ENCODE results near the gene CCL28. TPM values are rescaled to one million over a fixed set of nuclear protein-coding genes. Genes with fewer than 3 reads are reported as not detected.

The CCL28 gene
- total and polyA plus RNA-seq, 2 of the 13 experiments (the other 11 are each of a cell fraction or from before 2014, with no cell fraction given): 0.03 TPM; not detected in 1

GRCh38 chr5:43348207-43348606 lies 64.0 kb downstream of the CCL28 start (continued):
- TF ChIP-seq ZNF788 (CRISPR knock-in tag; IDR thresholded peaks at IDR 0.05; ENCODE audit: borderline replicate concordance) (peak; percentile 54; the same call in 1 of the 2 replicates), IKZF5 (CRISPR knock-in tag; IDR thresholded peaks at IDR 0.05) (no peak), ZSCAN9 (CRISPR knock-in tag; IDR thresholded peaks at IDR 0.05; ENCODE audit: borderline replicate concordance) (peak; percentile 46; the same call in 1 of the 2 replicates), FOXO1 (CRISPR knock-in tag; IDR thresholded peaks at IDR 0.05) (peak; percentile 37; the same call in 1 of the 2 replicates), ZKSCAN1 (IDR thresholded peaks at IDR 0.05; ENCODE audit: low read length) (no peak), ZNF354B (CRISPR knock-in tag; IDR thresholded peaks at IDR 0.05) (no peak), HDAC1 (CRISPR knock-in tag; IDR thresholded peaks at IDR 0.05) (peak; percentile 58), ZNF644 (CRISPR knock-in tag; IDR thresholded peaks at IDR 0.05; ENCODE audit: low read depth) (peak; percentile 40; the same call in 1 of the 2 replicates), MAX (IDR thresholded peaks at IDR 0.05) (peak; percentile 39; the same call in 1 of the 2 replicates), ZNF770 (CRISPR knock-in tag; IDR thresholded peaks at IDR 0.05) (peak; percentile 57; the same call in 1 of the 2 replicates), FOXA1 (IDR thresholded peaks at IDR 0.05) (no peak), FOXA1 (CRISPR knock-in tag; IDR thresholded peaks at IDR 0.05) (peak; percentile 89), ZSCAN29 (CRISPR knock-in tag; conservative IDR thresholded peaks at IDR 0.05) (no peak), ZNF292 (CRISPR knock-in tag; IDR thresholded peaks at IDR 0.05; ENCODE audit: borderline replicate concordance, low read depth) (peak; percentile 60; the same call in 1 of the 2 replicates), MIER3 (CRISPR knock-in tag; IDR thresholded peaks at IDR 0.05; ENCODE audit: borderline replicate concordance) (no peak), ZBTB34 (CRISPR knock-in tag; IDR thresholded peaks at IDR 0.05) (peak; percentile 83; the same call in 1 of the 2 replicates), SALL1 (CRISPR knock-in tag; IDR thresholded peaks at IDR 0.05) (peak; percentile 58), ZFY (CRISPR knock-in tag; IDR thresholded peaks at IDR 0.05) (peak; percentile 23; the same call in 1 of the 2 replicates), NFAT5 (CRISPR knock-in tag; IDR thresholded peaks at IDR 0.05) (no peak), HOXA3 (CRISPR knock-in tag; IDR thresholded peaks at IDR 0.05) (peak; percentile 50; the same call in 1 of the 2 replicates), PCBP2 (optimal IDR thresholded peaks at IDR 0.05; ENCODE audit: low read depth, low read length, poor library complexity, severe bottlenecking) (no peak), ZNF878 (CRISPR knock-in tag; IDR thresholded peaks at IDR 0.05) (no peak)

Measured in HepG2 (cell line).